Parathyroid adenoma (tissue), 2 donors: ENCODE data around the gene MRPL9.

Source experiments
- H2AFZ ChIP-seq: fragments of 300-600 bp; sonication (generic); one replicate; pipeline ENCODE4 v1.7.0; 2017; ENCODE audit warnings: antibody characterized with exemption, mild to moderate bottlenecking
- H3K27ac ChIP-seq: fragments of 300-600 bp; sonication (generic); one replicate; pipeline ENCODE4 v1.7.0; 2017
- H3K27me3 ChIP-seq: fragments of 300-600 bp; sonication (generic); one replicate; pipeline ENCODE4 v1.7.0; 2017; ENCODE audit warnings: low read length; ENCODE audit not compliant: control insufficient read depth, insufficient read depth
- H3K36me3 ChIP-seq: fragments of 300-600 bp; sonication (generic); one replicate; pipeline ENCODE4 v1.7.0; 2017; ENCODE audit warnings: low read length; ENCODE audit not compliant: control insufficient read depth, insufficient read depth
- H3K4me1 ChIP-seq: fragments of 300-600 bp; sonication (generic); one replicate; pipeline ENCODE4 v1.7.0; 2017; ENCODE audit warnings: control low read depth
- H3K4me2 ChIP-seq: fragments of 300-600 bp; sonication (generic); one replicate; pipeline ENCODE4 v1.7.0; 2017; ENCODE audit warnings: low read length
- H3K4me3 ChIP-seq: fragments of 300-600 bp; sonication (generic); one replicate; pipeline ENCODE4 v1.7.0; 2017; ENCODE audit warnings: low read depth, low read length
- H3K79me2 ChIP-seq: fragments of 300-600 bp; sonication (generic); one replicate; pipeline ENCODE4 v1.7.0; 2017; ENCODE audit warnings: control low read depth
- H3K9ac ChIP-seq: fragments of 300-600 bp; sonication (generic); one replicate; pipeline ENCODE4 v1.7.0; 2017; ENCODE audit warnings: mild to moderate bottlenecking
- H3K9me3 ChIP-seq: fragments of 300-600 bp; sonication (generic); one replicate; pipeline ENCODE4 v1.7.0; 2017; ENCODE audit warnings: low read length; ENCODE audit not compliant: control insufficient read depth
- CTCF ChIP-seq: fragments of 300-600 bp; sonication (generic); IDR thresholded peaks from one replicate; pipeline ENCODE4 v1.7.0; 2017; ENCODE audit warnings: antibody characterized with exemption, mild to moderate bottlenecking
- donor health status: primary hyperparathyroidism.

The MRPL9 gene

GRCh38 chr1:151716771-151717631 lies 46.3 kb downstream of the MRPL9 start, which contains the start of gene CELF3:
Gene CELF3, minus strand, starts transcription at chr1:151716803. Its CDS starts 783 bp downstream, at chr1:151716020.
- Histone ChIP-seq H3K4me3 (no peak within 1 kb of the TSS), H3K27me3 (no peaks in the 10 kb centered on the region), H3K9me3 (no peaks in the 10 kb centered on the region), H3K36me3 (no peaks in the 10 kb centered on the region), H2AFZ (peak within 1 kb of the TSS; percentile 63), H3K79me2 (no peaks in the 10 kb centered on the region), H3K4me2 (peak within 1 kb of the TSS; percentile 13), H3K4me1 (peaks cover 6% of the 10 kb centered on the region), H3K9ac (peak within 1 kb of the TSS; percentile 19), H3K27ac (peak within 1 kb of the TSS; percentile 48)
- no peak for TF ChIP-seq CTCF

GRCh38 chr1:151716405-151716762 lies 46.9 kb downstream of the MRPL9 start:
- H2AFZ ChIP-seq = peak overlapping the region; percentile 38
- no peaks in the 10 kb centered on the region for H3K79me2 ChIP-seq
- peak overlapping the region; percentile 44 for H3K27ac ChIP-seq
- no peak overlapping the region for H3K4me3 ChIP-seq
- no peak overlapping the region for H3K4me2 ChIP-seq
- no peaks in the 10 kb centered on the region for H3K27me3 ChIP-seq
- no peaks in the 10 kb centered on the region for H3K36me3 ChIP-seq
- H3K4me1 ChIP-seq = peaks cover 6% of the 10 kb centered on the region
- no peak for TF ChIP-seq CTCF
- peak overlapping the region; percentile 19 for H3K9ac ChIP-seq
- no peaks in the 10 kb centered on the region for H3K9me3 ChIP-seq

- peak; percentile 27 for TF ChIP-seq CTCF
- no peak overlapping the region for H3K4me2 ChIP-seq
- H3K27ac ChIP-seq = peak overlapping the region; percentile 44
- H3K9me3 ChIP-seq = no peaks in the 10 kb centered on the region
- H2AFZ ChIP-seq = peak overlapping the region; percentile 38
- H3K27me3 ChIP-seq = no peaks in the 10 kb centered on the region
- no peaks in the 10 kb centered on the region for H3K79me2 ChIP-seq
- peak overlapping the region; percentile 19 for H3K9ac ChIP-seq
- no peak overlapping the region for H3K4me3 ChIP-seq
- peaks cover 6% of the 10 kb centered on the region for H3K4me1 ChIP-seq
- no peaks in the 10 kb centered on the region for H3K36me3 ChIP-seq
These were observed 47.4 kb downstream of the MRPL9 start for GRCh38 chr1:151715726-151716404.

GRCh38 chr1:151714820-151715725 lies 48.2 kb downstream of the MRPL9 start:
- Histone ChIP-seq H3K4me2 (no peak overlapping the region), H3K36me3 (no peaks in the 10 kb centered on the region), H3K9ac (no peak overlapping the region), H3K27me3 (no peaks in the 10 kb centered on the region), H3K79me2 (no peaks in the 10 kb centered on the region), H3K9me3 (no peaks in the 10 kb centered on the region), H3K4me1 (peaks cover 6% of the 10 kb centered on the region), H3K4me3 (no peak overlapping the region), H3K27ac (no peak overlapping the region), H2AFZ (no peak overlapping the region)
- no peak for TF ChIP-seq CTCF
